HG03280 (cell line): ENCODE measurements around the gene ELMO1.

Experiments used
- ATAC-seq: cut with Tn5 transposase; IDR thresholded peaks from one replicate; pipeline ENCODE4 v1.9.1; 2021; ENCODE audit warnings: mild to moderate bottlenecking, moderate library complexity; ENCODE audit not compliant: unreplicated experiment

Gene ELMO1

DNA sequence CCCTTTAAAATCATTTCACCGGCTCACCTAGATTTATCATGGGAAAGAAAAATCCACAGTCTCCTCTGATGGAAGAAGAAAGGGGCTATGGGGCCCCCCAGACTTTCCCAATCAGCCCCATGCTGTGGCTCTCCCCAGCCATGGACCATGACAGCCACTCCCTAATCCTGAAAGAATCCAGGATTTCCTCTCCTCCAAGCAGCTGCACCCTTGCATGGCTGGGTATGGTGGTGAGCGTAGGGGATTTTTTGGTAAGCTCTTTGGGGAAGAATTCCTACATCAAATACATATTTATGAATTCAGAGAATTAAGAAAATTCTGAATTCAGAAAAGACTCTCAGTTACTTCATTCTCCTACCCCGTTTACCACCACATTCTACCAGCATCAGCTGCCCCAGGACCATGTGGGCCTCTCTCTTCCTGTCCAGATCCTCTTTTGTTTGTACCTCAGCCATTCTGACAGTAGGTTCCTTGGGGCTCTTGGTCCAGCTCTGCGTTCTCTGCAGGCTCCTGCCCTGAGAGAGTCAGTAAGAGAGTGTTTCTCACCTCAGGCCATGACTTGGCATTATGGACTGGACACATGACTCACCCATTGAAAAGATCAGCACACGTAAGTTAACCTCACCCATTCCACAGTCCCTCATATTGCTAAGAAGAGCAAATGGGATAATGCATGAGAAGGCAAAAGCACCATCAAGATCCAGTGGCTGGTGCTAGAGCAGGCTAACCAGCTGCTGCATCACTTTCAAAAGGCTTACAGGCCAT is 337.8 kb downstream of the ELMO1 start:
- no peak for ATAC-seq

DNA sequence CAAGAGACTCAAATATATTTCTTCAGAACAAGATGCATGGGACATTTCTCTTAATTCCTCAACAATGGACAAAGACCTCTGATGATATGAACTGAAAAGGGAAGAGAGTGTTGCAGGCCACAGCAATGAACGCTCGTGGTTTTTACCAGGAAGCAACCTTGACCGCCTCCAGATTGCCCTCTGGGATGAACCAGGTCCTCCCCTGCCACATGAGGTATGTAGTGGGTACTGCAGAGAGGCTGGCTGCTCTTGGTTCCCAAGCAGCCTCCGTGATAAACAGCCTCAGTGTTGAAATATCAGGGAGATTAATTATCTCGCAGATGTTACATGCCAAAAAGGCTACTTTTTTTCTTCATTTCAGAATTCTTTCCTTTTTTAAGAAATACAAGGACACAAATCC is 338.8 kb downstream of the ELMO1 start:
- no peak for ATAC-seq

DNA sequence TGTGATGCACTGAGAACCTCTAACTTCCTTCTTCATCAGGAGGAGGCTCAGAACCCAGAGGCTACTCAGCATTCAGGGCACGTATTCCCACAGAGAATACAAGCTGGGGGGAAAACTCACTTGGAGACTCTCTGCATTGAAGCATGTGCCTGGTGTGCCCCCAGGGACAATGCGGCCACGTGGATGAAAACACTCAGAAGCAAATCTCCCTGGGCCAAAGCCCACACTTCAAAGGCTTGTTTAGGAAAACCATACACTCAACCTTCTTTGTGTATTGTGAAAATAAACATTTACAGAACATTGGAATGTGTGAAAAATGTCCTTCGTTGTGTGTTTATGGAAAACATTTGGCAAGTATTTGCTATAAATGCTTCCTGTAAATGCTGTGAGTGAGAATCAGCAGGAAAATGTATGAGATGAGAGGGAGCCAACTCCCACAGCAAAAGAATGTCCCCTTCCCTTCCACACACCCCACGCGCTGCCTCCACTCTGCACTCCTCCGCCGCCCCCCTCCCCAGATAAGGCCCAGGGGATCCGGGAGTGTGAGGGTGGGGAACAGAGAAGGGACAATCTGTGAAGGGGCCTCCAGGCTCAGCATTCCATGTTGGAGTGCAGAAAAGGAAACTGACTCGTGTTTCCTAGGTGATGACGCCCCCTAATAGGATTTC is 339.5 kb downstream of the ELMO1 start:
- no peak for ATAC-seq

DNA sequence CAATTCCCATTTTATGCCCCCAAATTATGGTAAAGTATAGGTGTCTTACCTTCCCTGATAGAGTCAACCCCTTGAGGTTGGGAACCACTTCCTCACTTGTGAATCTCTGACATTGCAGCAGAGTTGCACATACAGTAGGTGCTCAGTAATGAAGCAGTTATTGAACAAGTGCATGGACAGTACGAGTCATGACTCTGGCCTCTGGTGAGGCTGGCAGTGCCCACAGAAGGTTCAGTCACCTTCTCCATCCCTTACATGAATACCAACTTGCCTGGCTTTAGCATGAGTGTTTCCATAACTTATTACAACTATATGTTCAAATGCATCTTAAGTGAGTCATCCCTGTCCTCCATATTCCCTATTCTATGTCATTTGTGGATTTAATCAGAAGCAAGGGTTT is 340.0 kb downstream of the ELMO1 start:
- no peak for ATAC-seq

GRCh38 chr7:37107047-37107750 is 341.5 kb downstream of the ELMO1 start:
- ATAC-seq = no peak

DNA sequence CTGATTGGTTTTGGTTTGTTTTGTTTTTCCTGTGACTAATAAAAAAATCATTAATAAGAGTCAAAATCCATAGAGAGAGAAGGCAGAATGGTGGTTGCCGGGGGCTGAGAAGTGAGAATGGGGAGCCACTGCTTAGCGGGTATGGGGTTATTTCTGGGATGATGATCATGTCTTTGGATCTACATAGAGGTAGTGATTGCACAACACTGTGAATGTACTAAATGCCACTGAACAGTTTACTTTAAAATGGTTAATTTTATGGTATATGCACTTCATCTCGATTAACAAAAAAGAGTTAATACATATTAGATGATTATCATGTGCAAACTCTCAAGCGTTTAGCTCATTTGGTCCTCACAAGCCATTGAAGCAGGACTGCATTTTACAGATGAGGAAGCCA is 342.9 kb downstream of the ELMO1 start:
- no peak for ATAC-seq

DNA sequence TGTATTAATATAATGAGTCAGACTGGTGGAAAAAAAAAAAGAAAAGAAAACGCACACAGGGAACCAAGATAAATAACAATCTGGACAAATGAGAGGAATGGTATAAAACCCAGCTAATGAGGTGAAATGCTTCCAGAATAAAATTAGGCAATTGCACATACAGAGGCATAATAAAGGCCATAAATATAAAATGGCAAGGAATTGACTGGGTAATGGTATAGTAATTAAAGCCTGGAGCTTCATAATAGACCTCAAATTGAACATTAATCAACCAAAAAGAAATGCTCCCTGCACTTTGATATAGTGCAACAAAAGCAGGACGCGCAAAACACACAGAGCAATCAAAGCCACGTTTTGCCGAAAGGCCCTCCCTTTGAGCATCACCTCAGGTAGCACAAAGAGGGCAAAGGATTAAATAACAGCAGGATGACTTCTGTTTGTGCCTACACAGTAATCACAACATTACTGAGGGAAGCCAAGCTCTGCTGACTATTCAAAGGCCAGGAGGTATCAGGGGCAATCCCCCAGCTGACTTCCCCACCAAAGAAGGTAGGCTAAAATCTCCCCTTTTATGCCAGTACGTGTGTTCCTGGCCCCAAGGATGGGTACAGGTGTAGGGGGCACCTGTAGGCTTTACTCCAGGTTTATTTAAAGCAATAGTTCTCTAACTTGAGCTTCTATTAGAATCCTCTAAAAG is 343.7 kb downstream of the ELMO1 start:
- no peak for ATAC-seq

DNA sequence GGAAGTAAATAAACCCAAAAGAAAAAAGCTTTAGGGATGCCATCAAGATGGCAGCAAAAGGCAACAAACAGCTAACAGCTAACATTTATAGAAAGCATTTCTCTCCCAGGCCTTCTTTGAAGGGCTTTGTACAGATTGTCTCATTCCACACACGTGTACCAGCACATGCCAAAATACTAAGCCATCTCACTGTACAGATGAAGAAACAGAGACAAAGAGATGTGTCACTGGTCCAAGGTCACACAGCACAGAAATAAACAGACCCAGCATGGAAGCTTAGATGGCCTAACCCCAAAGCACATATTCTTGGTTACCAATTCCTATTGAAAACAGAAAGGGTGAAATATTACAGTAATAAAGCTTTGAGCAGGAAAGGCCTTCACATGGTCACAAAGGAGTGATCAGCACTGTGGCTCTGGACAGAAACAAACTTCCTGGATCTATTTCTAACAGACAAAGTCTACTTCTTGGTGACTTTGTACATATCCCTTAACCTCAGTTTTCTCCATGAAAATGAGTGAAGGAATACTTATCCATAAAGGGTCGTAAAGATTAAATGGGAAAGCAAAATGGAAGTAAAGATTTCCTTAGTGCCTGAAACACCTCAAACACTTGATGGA is 346.0 kb downstream of the ELMO1 start:
- no peak for ATAC-seq

DNA sequence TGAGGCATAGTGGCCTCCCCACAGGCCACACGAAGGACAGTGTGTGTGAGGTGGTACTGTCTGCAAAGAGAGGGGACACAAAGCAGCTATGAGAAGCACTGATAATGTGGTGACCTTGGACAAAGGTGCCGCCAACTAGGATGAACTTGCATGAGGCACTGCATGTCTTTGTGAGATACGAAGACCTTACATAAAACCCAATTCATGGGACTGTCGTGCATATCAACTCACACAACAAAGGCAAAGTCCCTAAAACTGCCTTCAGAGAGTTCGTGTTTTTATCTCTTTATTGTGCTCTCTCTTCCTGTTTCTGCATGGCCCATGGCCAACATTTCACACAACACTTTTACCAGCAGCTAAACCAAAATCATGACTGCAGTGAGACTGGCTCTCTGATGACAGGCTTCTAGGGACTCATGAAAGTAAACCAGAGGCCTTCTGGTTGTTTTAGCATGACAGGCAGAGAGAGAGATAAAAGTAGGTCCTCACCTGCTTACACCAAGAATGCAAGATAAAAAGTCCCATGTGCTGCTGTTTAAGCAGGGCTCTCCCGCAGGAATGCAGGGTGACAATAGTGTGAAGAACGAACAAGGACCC is 347.8 kb downstream of the ELMO1 start:
- no peak for ATAC-seq

GRCh38 chr7:37098762-37099161 is 349.9 kb downstream of the ELMO1 start:
- ATAC-seq = no peak

- ATAC-seq = no peak
Measured at GRCh38 chr7:37097983-37098382, 350.7 kb downstream of the ELMO1 start.

- no peak for ATAC-seq
Measured at GRCh38 chr7:37097276-37097675, 351.4 kb downstream of the ELMO1 start.

GRCh38 chr7:37096341-37096740 is 352.3 kb downstream of the ELMO1 start:
- ATAC-seq = no peak

DNA sequence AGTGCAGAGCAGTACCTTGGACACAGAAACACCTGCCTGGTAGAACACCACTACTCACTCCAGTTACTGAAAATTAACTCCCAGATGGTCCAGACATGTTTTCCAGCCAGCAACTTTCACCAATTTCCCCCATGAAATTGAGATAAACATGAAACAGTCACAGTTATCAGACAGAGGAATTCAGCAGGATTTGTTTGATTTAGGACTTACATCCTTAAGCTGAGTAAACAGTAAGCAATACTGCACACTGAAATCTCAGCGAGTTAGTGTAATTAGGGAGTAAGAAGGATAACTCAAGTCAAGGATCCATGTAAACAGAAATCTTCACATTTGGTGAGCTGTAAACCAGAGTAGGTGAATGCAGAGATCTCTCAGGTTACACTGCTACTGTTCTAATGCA is 353.5 kb downstream of the ELMO1 start:
- no peak for ATAC-seq

GRCh38 chr7:37093257-37093656 is 355.4 kb downstream of the ELMO1 start:
- ATAC-seq = no peak

DNA sequence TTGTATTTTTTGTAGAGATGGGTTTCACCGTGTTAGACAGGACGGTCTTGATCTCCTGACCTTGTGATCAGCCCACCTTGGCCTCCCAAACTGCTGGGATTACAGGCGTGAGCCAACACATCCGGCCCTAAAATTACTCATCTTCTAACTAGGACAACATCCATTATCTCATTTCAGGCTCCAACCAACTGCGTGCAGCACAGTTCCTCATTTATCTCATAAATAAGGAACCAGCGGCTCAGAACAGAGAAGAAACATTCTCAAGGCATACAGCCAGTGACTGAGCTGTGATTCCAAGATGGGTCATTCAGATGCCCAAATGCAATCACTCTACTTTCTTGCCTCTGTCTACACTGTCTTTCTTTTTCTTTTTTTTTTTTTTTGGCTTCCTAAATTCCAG is 356.1 kb downstream of the ELMO1 start:
- ATAC-seq = no peak

DNA sequence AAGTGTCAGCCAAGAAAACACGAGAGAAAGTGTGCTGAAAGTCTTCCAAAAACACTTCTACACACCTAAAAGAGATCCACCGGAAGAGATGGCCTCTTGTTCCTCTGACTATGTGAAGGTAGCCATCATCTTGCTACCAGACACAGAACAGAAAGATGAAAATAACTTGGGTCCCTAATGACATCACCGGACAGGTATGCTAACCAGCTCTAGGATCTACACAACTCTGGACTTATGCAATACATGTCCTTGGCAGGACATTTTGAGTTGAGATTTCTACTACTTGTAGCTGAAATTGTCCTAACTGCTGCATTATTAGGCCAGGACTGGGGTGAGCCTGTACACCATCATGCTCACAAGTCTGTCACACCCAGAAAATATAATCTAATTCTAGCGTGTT is 358.7 kb downstream of the ELMO1 start:
- ATAC-seq = no peak

GRCh38 chr7:37085600-37085999 is 363.1 kb downstream of the ELMO1 start:
- ATAC-seq = no peak

DNA sequence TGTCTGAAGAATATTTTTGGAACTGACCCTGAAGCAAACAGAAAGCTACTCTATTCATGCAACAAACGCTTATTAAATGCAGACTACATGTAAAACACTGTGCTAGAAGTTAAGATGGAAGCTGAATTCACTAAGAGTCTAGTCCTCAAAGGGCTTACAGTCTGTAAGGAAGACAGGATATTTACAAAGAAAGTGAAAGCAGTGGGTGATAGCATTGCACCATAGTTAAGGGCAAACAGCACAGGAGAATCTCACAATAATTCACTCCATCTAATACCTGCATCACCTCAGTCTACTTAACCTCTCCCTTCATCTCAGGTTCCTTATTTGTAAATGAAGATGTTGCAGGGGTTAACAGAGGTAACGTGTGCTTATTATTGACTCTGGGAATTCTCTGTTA is 364.4 kb downstream of the ELMO1 start:
- no peak for ATAC-seq

DNA sequence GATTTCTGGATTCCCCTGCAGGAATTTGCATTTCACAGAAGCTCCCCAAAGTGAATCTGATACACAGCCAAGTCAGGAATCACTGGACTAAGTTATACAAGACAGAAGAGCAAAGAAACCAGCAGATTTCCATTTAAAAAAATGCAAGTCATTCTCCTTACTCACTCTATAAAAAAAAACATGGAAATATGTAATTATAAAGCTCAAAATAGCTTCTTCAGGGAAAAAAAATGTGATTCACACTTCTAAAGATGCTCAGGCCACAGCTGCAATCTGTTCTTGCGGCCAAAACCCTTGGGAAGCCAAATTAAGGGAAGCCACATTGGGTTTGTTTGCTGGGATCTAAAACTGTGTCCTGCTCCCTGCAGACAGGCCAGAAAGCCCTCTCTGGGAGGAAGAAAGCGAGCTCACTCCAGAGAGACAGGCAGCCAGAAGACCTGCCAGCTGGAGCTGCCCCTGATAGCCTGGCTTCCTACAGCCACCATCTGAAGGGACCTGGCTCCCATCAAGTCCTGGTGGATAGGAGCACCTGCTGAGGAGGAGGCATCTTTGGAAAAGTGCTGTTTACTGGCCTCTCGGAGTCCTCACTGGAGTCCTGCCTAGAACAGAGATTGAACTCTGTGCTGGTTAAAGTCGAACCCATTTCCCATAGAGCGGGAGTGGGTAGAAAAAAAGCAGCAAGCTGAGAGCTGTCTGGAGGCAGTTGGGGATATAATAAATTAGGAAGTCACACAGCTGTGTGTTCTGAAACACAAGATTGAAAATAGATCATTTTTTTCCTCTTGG is 365.2 kb downstream of the ELMO1 start:
- ATAC-seq = no peak
